HTERT RPE-1 (cell line): Measurements from ENCODE around the gene IMMP2L.

Experiments
- in situ Hi-C: fragments of 300-500 bp; cut with MboI; formaldehyde crosslinking; loops from 4 replicates; pipeline ENCODE4 v1.14.3; 2020; ENCODE audit warnings: low sequenced_read_pairs

IMMP2L gene

DNA sequence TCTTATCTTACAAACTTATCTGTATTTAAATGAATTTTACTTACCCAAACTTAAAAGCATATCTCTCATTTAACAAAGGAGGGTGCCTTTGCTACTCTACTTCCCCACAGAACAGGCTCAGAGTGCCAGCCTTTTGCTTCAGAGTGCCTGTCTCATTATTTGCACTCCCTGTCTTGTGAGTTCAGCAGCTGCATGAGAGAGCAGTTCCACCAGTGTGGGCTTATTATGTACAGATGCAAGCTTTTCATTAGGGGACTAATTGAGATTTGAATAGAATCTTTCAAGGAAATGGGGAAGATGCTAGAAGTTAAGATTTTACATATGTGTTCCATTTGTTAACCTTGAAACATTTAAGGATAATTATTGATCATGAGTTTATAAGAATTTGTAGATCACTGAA, 781.6 kb downstream of the IMMP2L start:
- in situ Hi-C loops, result no loop called here

DNA sequence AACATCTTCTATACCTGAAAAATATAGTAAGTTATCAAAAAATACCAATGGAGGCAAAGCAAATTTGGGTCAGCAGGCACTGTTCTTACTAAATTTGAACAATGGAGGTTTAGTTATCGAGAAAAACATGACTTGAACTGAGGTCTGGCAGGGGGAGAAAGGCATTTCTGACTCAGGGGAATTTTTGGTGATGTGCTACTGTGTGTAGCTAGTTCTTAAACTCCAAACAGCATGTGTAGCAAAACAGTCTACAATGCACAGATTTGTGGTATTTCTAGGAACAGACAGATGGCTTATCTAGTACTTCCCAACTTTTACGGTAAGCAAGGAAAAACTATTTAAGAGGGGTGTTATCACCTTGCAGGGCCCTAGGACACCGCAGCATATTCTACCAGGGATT, 783.0 kb downstream of the IMMP2L start:
- in situ Hi-C loops, result no loop called here

- in situ Hi-C loops, result no loop called here
These were observed 787.2 kb downstream of the IMMP2L start for GRCh38 chr7:110775046-110775445.

DNA sequence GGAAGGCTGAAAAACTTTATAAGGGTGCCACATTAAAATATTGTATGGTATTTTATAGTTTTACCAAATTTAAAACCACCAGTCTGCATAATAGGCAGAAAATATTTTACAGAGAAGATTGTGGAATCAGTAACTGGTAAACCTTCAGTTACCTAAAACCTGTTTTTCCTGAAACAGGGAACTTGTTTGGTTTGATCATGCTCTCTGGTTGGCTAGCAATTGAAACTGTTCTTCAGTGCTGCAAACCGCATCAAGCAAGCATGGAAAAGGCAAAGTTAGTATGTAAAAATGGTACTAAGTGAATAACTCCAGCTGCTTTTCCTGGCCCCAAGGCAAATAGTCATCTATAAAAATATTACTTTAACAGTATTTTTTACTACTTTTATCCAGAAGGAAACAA, 788.2 kb downstream of the IMMP2L start:
- in situ Hi-C loops, result no loop called here

DNA sequence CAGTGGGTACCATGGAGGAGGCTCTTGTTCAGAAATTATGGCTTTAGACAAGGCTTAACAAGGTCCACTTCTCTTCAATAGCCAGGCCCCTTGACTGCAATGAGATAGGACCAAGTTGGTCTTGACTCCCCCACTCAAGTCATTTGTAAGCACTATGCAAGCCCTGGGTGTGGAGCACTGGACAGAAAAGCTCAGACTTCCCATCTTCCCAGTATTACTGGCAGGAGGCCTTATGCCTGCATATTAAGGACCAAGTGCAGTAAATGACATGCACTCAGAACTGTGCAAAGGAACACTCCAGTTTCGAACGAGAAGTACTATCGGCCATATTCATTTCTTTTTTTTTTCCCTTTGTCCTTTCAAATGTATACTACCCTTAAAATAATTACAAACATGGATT, 789.7 kb downstream of the IMMP2L start:
- in situ Hi-C loops, result no loop called here

DNA sequence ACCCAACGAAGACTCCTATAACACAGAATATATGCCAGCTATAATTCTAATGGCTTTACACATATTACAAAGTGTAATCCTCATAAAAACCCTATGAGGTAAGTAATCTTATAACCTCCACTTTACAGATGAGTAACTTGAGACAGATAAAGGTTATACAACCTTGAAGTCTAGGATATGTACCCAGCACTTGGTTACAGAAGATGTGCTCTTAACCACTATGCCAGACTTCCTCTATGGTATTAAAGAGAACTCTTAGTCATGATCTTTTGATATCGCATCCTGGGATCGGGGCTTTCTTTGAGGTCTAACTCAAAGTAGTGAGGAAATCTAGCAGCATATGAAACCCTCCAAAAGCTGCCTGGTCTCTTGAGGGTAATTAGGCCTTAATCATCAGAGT, 790.6 kb downstream of the IMMP2L start:
- in situ Hi-C loops, result no loop called here

GRCh38 chr7:110767550-110768110, 794.7 kb downstream of the IMMP2L start:
- in situ Hi-C loops, result no loop called here

DNA sequence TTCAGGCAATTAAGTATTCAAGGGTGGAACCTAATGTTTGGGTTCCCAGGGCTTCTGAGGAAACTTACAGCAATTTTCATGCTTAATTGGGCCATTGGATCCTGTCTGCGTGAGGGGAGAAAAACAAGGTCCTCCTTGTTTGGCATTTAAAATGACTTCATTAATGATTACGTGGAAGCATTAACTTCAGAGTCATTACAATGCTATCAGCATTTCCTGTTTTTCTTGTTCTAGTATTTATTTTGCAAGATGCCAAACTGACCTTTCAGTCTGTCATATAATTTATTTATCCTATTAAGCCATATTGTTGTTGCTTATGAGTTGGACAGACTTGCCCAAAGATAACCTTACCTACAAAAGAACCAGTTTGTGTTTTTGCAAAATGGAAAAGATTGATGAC, 795.4 kb downstream of the IMMP2L start:
- in situ Hi-C loops, result no loop called here

GRCh38 chr7:110764852-110765251, 797.4 kb downstream of the IMMP2L start:
- in situ Hi-C loops, result no loop called here

DNA sequence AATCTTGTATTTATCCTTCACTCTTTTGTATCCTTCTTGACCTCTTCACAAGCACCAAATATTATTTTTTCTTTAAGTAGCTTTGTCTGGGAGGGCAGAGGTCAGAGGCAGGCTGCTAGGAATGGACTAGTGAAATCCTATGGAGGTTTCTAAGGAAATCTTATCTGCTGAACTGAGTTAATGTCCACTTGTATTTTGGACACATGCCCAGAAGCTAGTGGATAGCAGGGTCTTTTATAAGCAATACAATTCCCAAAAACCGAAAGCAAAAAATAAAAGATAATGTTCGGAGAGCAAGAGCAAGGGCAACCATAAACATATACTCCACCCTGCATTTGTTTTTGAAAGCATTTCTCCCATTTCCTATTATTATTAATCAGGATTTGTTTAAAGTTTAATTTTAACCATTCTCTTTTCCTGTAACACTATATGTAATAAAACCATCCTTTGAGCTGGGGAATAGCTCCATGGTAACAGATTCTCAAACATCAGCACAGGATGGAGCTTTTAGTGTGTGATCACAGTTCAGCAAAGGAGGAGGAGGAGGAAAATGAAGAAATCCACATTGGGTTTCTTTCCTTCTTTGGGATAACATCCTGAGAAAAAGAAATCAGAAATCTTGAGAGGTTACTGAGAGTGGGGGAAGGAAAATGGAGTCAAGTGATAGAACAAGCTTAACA, 799.6 kb downstream of the IMMP2L start:
- in situ Hi-C loops, result no loop called here

DNA sequence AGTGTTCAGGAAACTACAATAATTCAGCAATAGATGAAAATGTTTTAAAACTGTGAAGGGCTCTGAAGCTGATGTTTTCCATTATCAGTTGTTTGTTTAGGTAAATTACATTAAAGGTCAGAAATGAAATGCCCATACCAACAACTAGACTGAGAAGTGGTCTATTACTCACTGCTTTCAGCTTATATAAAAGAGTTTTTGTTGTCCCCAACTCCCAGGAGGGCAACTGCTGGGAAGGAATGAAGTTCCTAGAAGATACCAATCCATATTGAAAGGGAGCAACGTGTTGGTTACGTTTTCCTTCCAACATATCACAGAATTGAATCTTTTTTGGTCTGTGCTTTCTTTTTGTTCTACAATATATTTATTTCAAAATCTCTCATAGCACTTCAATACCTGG, 802.0 kb downstream of the IMMP2L start:
- in situ Hi-C loops, result no loop called here

GRCh38 chr7:110759069-110759468, 803.2 kb downstream of the IMMP2L start:
- in situ Hi-C loops, result no loop called here

- in situ Hi-C loops, result no loop called here
These were observed 807.6 kb downstream of the IMMP2L start for GRCh38 chr7:110754649-110755048.

GRCh38 chr7:110750931-110751605, 811.2 kb downstream of the IMMP2L start:
- in situ Hi-C loops, result no loop called here

- in situ Hi-C loops, result no loop called here
These were observed 829.1 kb downstream of the IMMP2L start for GRCh38 chr7:110733221-110733620.

- in situ Hi-C loops, result no loop called here
These were observed 837.5 kb downstream of the IMMP2L start for GRCh38 chr7:110724811-110725210.

GRCh38 chr7:110721395-110721794, 840.9 kb downstream of the IMMP2L start:
- in situ Hi-C loops, result no loop called here

GRCh38 chr7:110720626-110721025, 841.7 kb downstream of the IMMP2L start:
- in situ Hi-C loops, result no loop called here

DNA sequence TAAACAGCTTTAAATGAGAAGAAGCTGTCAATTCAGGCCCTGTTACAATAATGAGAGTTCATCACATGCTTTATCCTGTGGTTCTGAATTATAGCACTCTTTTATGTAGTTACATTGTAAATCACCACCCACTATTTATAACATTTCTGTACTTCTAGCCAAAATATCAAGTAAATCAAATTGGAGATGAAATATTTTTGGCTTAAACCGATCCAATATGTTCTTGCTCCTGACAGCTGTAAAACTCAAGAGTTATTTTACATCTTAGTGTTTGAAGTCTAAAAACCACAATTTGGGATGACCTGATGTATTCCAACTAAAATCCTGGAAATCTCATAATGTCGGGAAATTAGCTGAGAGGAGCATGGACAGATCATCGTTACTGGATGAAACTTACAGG, 842.6 kb downstream of the IMMP2L start:
- in situ Hi-C loops, result no loop called here

DNA sequence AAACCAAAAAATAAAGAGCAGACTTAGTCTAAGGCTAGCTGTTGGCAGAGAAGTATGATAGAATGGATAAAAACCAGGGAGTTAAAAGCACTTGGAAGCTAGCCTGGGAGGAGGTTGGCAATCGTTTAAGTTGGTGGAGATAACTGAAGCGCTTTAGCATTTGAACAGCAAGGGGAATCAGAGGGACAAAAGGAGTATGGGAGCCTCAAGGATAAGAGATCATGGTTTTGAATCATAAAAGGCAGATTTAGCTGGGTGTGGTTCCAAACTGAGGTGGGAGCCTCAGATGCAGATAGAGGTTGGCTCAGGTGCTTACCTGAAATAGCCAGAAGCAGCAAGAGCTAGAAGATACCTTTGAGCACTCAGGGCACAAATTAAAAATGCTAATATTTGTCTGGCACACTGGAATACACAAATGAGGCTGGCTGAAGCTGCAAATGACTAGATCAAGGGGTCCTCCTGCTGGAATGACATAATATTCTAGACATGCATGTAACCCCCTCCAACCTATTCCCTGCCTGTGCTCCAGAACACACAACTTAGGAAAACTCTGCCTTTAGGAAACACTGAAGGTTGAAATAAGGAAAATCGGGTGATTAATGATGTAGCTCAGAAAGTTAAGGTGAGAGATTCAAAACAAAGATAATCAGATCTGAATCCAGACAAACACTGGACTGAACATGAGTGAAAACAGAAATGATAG, 843.6 kb downstream of the IMMP2L start:
- in situ Hi-C loops, result no loop called here

GRCh38 chr7:110704225-110704624, 858.1 kb downstream of the IMMP2L start:
- in situ Hi-C loops, result no loop called here

GRCh38 chr7:110698576-110698975, 863.7 kb downstream of the IMMP2L start:
- in situ Hi-C loops, result no loop called here
